Head of caudate nucleus (tissue), 42 donors: Measurements from ENCODE around the gene SQOR.
A peak's percentile ranks its signal among the peaks of the same experiment; 100 is the strongest.
"Not testable (repeated sequence)": the region's sequence is repeated elsewhere in the genome, so short reads cannot be mapped to it uniquely, and the experiment has no call there.

ENCODE experiments used
- DNase-seq, 42 donors: peaks; one replicate each; pipeline versions ENCODE4 v3.0.0 to v3.0.0-alpha.2; 2020 to 2021; ENCODE audit warnings: mixed read lengths in 7 of 42
- intact Hi-C: fragments of 100-400 bp; cut with DNase I; formaldehyde crosslinking; loops from one replicate; pipeline ENCODE4 v1.15.0; 2022

The SQOR gene

GRCh38 chr15:45618813-45619212, 16.0 kb upstream of the SQOR start:
- DNase-seq, result peak in 2 of 42 donors; percentile 21 to 32
- intact Hi-C loops, result no loop called here

- DNase-seq, result no peak
- intact Hi-C loops, result no loop called here
Measured at GRCh38 chr15:45628136-45628535, 6.7 kb upstream of the SQOR start.

GRCh38 chr15:45630917-45631691, 3.7 kb upstream of the SQOR start:
- intact Hi-C loops, result no loop called here
- no peak for DNase-seq

- intact Hi-C loops, result no loop called here
- DNase-seq, result no peak
Measured at GRCh38 chr15:45631776-45632175, 3.1 kb upstream of the SQOR start.

GRCh38 chr15:45635191-45635638, 386 bp downstream of the SQOR start:
- peak in 34 of 42 donors; percentile 11 to 63 (median 36) for DNase-seq
- intact Hi-C loops, result no loop called here

GRCh38 chr15:45635763-45636292, 999 bp downstream of the SQOR start:
- intact Hi-C loops, result no loop called here
- DNase-seq, result no peak

- intact Hi-C loops, result no loop called here
- DNase-seq, result no peak
Measured at GRCh38 chr15:45637141-45637540, 2.3 kb downstream of the SQOR start.

GRCh38 chr15:45637552-45638033, 2.8 kb downstream of the SQOR start:
- intact Hi-C loops, result no loop called here
- peak in 9 of 42 donors; percentile 18 to 55 (median 35) for DNase-seq

GRCh38 chr15:45640616-45641015, 5.8 kb downstream of the SQOR start:
- intact Hi-C loops, result no loop called here
- no peak for DNase-seq

- DNase-seq, result no peak
Measured at GRCh38 chr15:45641374-45641781, 6.5 kb downstream of the SQOR start.

GRCh38 chr15:45641999-45642932, 7.4 kb downstream of the SQOR start:
- no peak for DNase-seq
- intact Hi-C loops, result no loop called here

More at GRCh38 chr15:45641374-45641781, 6.5 kb downstream of the SQOR start:
- intact Hi-C loops, result no loop called here

GRCh38 chr15:45644437-45644836, 9.6 kb downstream of the SQOR start:
- no peak for DNase-seq
- intact Hi-C loops, result no loop called here

- peak in 4 of 42 donors; percentile 10 to 50 (median 31) for DNase-seq
- intact Hi-C loops, result no loop called here
Measured at GRCh38 chr15:45645026-45645980, 10.5 kb downstream of the SQOR start.

GRCh38 chr15:45646220-45646619, 11.4 kb downstream of the SQOR start:
- intact Hi-C loops, result no loop called here
- no peak for DNase-seq

GRCh38 chr15:45647828-45648227, 13.0 kb downstream of the SQOR start:
- DNase-seq, result no peak
- intact Hi-C loops, result no loop called here

GRCh38 chr15:45648521-45649200, 13.8 kb downstream of the SQOR start:
- no peak for DNase-seq
- intact Hi-C loops, result no loop called here

- DNase-seq, intact Hi-C loops: not testable (repeated sequence)
Measured at GRCh38 chr15:45650007-45650406, 15.2 kb downstream of the SQOR start.
